Endothelial cell of umbilical vein (primary cell): ENCODE data around the gene CNTN1. TPM values are rescaled to one million over a fixed set of nuclear protein-coding genes. Genes with fewer than 3 reads are reported as not detected.

Experiments
- BruUV-seq: library from RNA; stranded (reverse); fragments of 400-500 nt; replicated peaks from 2 replicates; lab custom pipeline; 2021; lab: Mats Ljungman, UMichigan
- CTCF ChIA-PET: fragments of 300-600, 350-600 bp; sonication (Branson Sonifier 250); formaldehyde crosslinking; loops from one replicate; lab custom pipeline; 2021; ENCODE audit warnings: antibody characterized with exemption, inconsistent platforms; lab: Charles Lee
- POLR2A ChIA-PET: fragments of 300-600, 350-600 bp; sonication (Branson Sonifier 250); formaldehyde crosslinking; loops from one replicate; lab custom pipeline; 2021; ENCODE audit warnings: antibody characterized with exemption, inconsistent platforms; lab: Charles Lee
- DNase-seq: peaks from one replicate; pipeline ENCODE4 v3.0.0-alpha.2; 2011; ENCODE audit warnings: low read depth, low spot score
- FAIRE-seq: peaks from 2 replicates; lab custom pipeline; 2011; peaks lifted over from hg19 to GRCh38; lab: Jason Lieb, UNC
- H2AFZ ChIP-seq: 2 replicates; pipeline ENCODE4 v1.6.0; 2012; ENCODE audit warnings: low read depth, low read length, control low read depth, inconsistent platforms
- H3K27ac ChIP-seq: 2 replicates; pipeline ENCODE4 v1.5.1; 2011; ENCODE audit warnings: low read depth, mild to moderate bottlenecking, control low read depth, low read length, moderate library complexity; ENCODE audit not compliant: insufficient read depth
- H3K27me3 ChIP-seq, 2 experiments: 2 replicates each; pipeline versions ENCODE4 v1.6.0 to v1.6.1; 2011; ENCODE audit warnings: low read length in 2 of 2, mixed read lengths in 1 of 2; ENCODE audit not compliant: control insufficient read depth in 2 of 2, insufficient read depth in 2 of 2
- H3K36me3 ChIP-seq, 2 experiments: 2 replicates in 1 of 2; 3 replicates in 1 of 2; pipeline ENCODE4 v1.5.1; 2011; ENCODE audit warnings: low read length in 2 of 2, mild to moderate bottlenecking in 1 of 2, moderate library complexity in 1 of 2; ENCODE audit not compliant: control insufficient read depth in 2 of 2, insufficient read depth in 2 of 2; ENCODE audit errors: extremely low read depth in 1 of 2
- H3K4me1 ChIP-seq: 3 replicates; pipeline ENCODE4 v1.5.1; 2011; ENCODE audit warnings: mild to moderate bottlenecking, low read length; ENCODE audit not compliant: control insufficient read depth, insufficient read depth; ENCODE audit errors: extremely low read depth
- H3K4me2 ChIP-seq: 2 replicates; pipeline ENCODE4 v1.6.1; 2011; ENCODE audit warnings: low read length, control low read depth, mixed read lengths; ENCODE audit not compliant: insufficient read depth
- H3K4me3 ChIP-seq, 3 experiments: fragments of 200-600 bp in 1 of 3; sonication (generic), shearing (Covaris generic) in 1 of 3; replicated peaks in 1 of 3; 2 replicates each; pipeline ENCODE4 v1.5.1; 2011 to 2016; ENCODE audit warnings: control low read depth in 3 of 3, low read length in 3 of 3, mild to moderate bottlenecking in 2 of 3, inconsistent platforms in 1 of 3, low read depth in 1 of 3, moderate library complexity in 1 of 3; ENCODE audit not compliant: insufficient read depth in 1 of 3
- H3K79me2 ChIP-seq: 2 replicates; pipeline ENCODE4 v1.6.0; 2012; ENCODE audit warnings: low read length, inconsistent platforms; ENCODE audit not compliant: control insufficient read depth, insufficient read depth
- H3K9ac ChIP-seq: replicated peaks from 2 replicates; pipeline ENCODE3; 2011; ENCODE audit warnings: low read length, control low read depth; ENCODE audit not compliant: insufficient read depth; ENCODE audit errors: extremely low read depth
- H3K9me1 ChIP-seq: replicated peaks from 3 replicates; pipeline ENCODE4 v1.6.0; 2011; ENCODE audit warnings: mild to moderate bottlenecking, low read length; ENCODE audit not compliant: control insufficient read depth, insufficient read depth; ENCODE audit errors: extremely low read depth
- H3K9me3 ChIP-seq: replicated peaks from 2 replicates; pipeline ENCODE4 v1.5.1; 2012; ENCODE audit warnings: low read length, inconsistent platforms; ENCODE audit not compliant: control insufficient read depth, insufficient read depth
- H4K20me1 ChIP-seq: replicated peaks from 2 replicates; pipeline ENCODE3; 2011; ENCODE audit warnings: mild to moderate bottlenecking, low read length; ENCODE audit not compliant: control insufficient read depth, insufficient read depth; ENCODE audit errors: extremely low read depth
- EZH2 ChIP-seq: IDR thresholded peaks from 2 replicates; pipeline ENCODE4 v1.6.1; 2012; ENCODE audit warnings: borderline replicate concordance, low read depth, mild to moderate bottlenecking, moderate library complexity, low read length, inconsistent platforms; ENCODE audit not compliant: severe bottlenecking
- FOS ChIP-seq: IDR thresholded peaks from 2 replicates; pipeline ENCODE4 v1.6.1; 2011; ENCODE audit warnings: mild to moderate bottlenecking, low read length, moderate library complexity, borderline replicate concordance; ENCODE audit not compliant: insufficient read depth
- GATA2 ChIP-seq: IDR thresholded peaks from 2 replicates; pipeline ENCODE4 v1.7.0; 2011; ENCODE audit warnings: low read depth, mild to moderate bottlenecking, moderate library complexity, mixed read lengths, low read length; ENCODE audit not compliant: insufficient read length, insufficient read depth
- MYC ChIP-seq: IDR thresholded peaks from one replicate; pipeline ENCODE4 v1.6.1; 2011; ENCODE audit warnings: mild to moderate bottlenecking, low read depth, low read length
- POLR2AphosphoS5 ChIP-seq: IDR thresholded peaks from 2 replicates; pipeline ENCODE4 v1.6.1; 2012; ENCODE audit warnings: low read depth, mild to moderate bottlenecking, control low read depth, low read length, moderate library complexity; ENCODE audit not compliant: insufficient read depth
- dilution Hi-C: fragments of 300-500 bp; cut with MboI; formaldehyde crosslinking; loops from one replicate; pipeline ENCODE4 v1.15.0; 2019; ENCODE audit warnings: low sequenced_read_pairs; ENCODE audit not compliant: extremely low pct_ligation_motif_present
- intact Hi-C: fragments of 100-400 bp; cut with micrococcal nuclease; formaldehyde crosslinking; loops from one replicate; pipeline ENCODE4 v1.10.0; 2022
- polyA plus RNA-seq, 4 experiments: library from polyadenylated mRNA; depleted of rRNA in 3 of 4; stranded (reverse) in 3 of 4; unstranded in 1 of 4; fragments of >200 nt; gene quantifications; 2 replicates each; pipeline versions ENCODE4 v1.2.1 to v1.2.3, GENCODE V29; 2011 to 2012; ENCODE audit warnings: missing spikeins in 1 of 4
- total RNA-seq: library from RNA; stranded (reverse); gene quantifications from 2 replicates; pipeline ENCODE4 v1.2.3, GENCODE V29; 2021

CNTN1 gene
- total and polyA plus RNA-seq, 2 donors (not counting 3 experiments of a cell fraction or from before 2014, with no cell fraction given): 0.07 TPM; not detected in 1

DNA sequence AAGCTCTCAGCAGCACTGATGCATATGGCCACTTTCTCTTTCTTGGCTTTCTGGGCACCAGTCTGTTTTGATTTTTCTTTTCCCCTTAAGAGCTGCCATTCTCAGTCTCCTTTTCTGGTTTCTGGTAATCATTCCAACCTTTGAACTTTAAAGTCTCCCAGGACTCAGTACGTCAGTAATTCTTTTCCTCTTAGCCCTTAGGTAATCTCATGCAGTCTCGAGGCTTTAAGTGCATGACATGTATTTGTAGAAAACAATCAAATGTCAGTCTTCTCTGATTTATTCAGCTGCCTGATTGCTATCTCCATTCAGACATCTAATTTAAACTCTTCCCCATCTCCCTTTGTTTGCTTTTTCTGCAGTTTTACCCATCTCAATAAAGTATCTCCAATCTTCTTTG, 356.8 kb downstream of the CNTN1 start:
- no peak for FAIRE-seq
- no peak overlapping the region for H3K4me2 ChIP-seq
- H3K36me3 ChIP-seq: no peaks in the 10 kb centered on the region
- no TSS peak for BruUV-seq
- H3K27ac ChIP-seq: no peak overlapping the region
- dilution Hi-C loops (no loop called here), intact Hi-C loops (no loop called here)
- no peak overlapping the region for H3K4me3 ChIP-seq
- H2AFZ ChIP-seq: no peak overlapping the region
- H4K20me1 ChIP-seq: no peaks in the 10 kb centered on the region
- H3K79me2 ChIP-seq: no peaks in the 10 kb centered on the region
- CTCF ChIA-PET: no interaction called here
- no peaks in the 10 kb centered on the region for H3K9me1 ChIP-seq
- no peak overlapping the region for H3K9ac ChIP-seq
- H3K9me3 ChIP-seq: no peaks in the 10 kb centered on the region
- POLR2A ChIA-PET: no interaction called here
- no peak for DNase-seq
- no peaks in the 10 kb centered on the region for H3K4me1 ChIP-seq
- no peak for TF ChIP-seq MYC
- TF ChIP-seq FOS: no peak
- TF ChIP-seq EZH2: no peak
- TF ChIP-seq POLR2AphosphoS5: no peak
- H3K27me3 ChIP-seq: no peaks in the 10 kb centered on the region

DNA sequence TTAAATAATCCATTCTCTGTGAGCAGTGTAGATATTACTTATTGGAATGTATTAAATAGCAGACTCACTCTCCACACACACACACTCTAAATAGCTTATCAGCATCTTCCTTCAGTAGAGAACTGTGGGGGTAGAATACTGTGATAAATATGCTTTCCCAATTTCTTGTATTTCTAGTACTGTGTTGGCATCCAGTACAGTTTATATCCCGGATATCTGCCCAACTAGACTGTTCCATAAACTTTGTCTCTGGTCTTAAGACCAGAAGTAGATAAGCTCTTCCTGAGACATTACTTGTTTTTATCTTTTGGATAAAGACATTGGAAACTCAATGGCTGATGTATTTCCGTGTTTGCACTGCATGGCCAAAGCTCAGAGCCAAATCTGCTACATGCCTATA, 359.7 kb downstream of the CNTN1 start:
- H3K27ac ChIP-seq: no peak overlapping the region
- no peaks in the 10 kb centered on the region for H3K36me3 ChIP-seq
- H3K4me2 ChIP-seq: no peak overlapping the region
- H3K9me3 ChIP-seq: no peaks in the 10 kb centered on the region
- no peaks in the 10 kb centered on the region for H3K4me1 ChIP-seq
- ChIA-PET POLR2A (interaction anchor here (0.5 kb wide), 1 partner anchor 219 kb away, joined by 3 read pairs; no protein-coding TSS in a partner anchor), CTCF (interaction anchor here (0.7 to 0.9 kb wide), 2 partner anchors 16 to 90 kb away, joined by 3 read pairs; no protein-coding TSS in a partner anchor)
- H3K79me2 ChIP-seq: no peaks in the 10 kb centered on the region
- H3K9ac ChIP-seq: no peak overlapping the region
- peak overlapping the region; percentile 16 for H2AFZ ChIP-seq
- no peaks in the 10 kb centered on the region for H3K27me3 ChIP-seq
- FAIRE-seq (no peak), DNase-seq (peak; percentile 60)
- TF ChIP-seq GATA2: no peak
- no peak for TF ChIP-seq MYC
- no peak for TF ChIP-seq POLR2AphosphoS5
- TF ChIP-seq FOS: no peak
- no peak overlapping the region for H3K4me3 ChIP-seq
- no peaks in the 10 kb centered on the region for H4K20me1 ChIP-seq
- no TSS peak for BruUV-seq
- dilution Hi-C loops (no loop called here), intact Hi-C loops (no loop called here)
- H3K9me1 ChIP-seq: no peaks in the 10 kb centered on the region
